Gastrocnemius medialis (tissue), 4 donors: ENCODE results near the gene LRRC15.

Experiments
- CTCF ChIP-seq, 5 experiments: fragments of 450-650 bp in 3 of 5; fragments of 200-600 bp in 2 of 5; sonication (generic) in 2 of 5; IDR thresholded peaks in 4 of 5; conservative IDR thresholded peaks in 1 of 5; 1 replicate in 4 of 5; 2 replicates in 1 of 5; pipeline ENCODE4 v1.5.1; 2016 to 2019; ENCODE audit warnings: antibody characterized with exemption in 5 of 5, mild to moderate bottlenecking in 3 of 5, moderate library complexity in 3 of 5
- POLR2A ChIP-seq, 2 donors: fragments of 450-650 bp; IDR thresholded peaks; one replicate each; pipeline ENCODE4 v1.6.1; 2017; ENCODE audit warnings: antibody characterized with exemption in 2 of 2, mild to moderate bottlenecking in 2 of 2, moderate library complexity in 2 of 2

GRCh38 chr3:194377708-194378107 lies 8.2 kb upstream of the LRRC15 start:
- no peak for TF ChIP-seq CTCF (IDR thresholded peaks at IDR 0.05 in 4 of 5, conservative IDR thresholded peaks at IDR 0.05 in 1 of 5)
- no peak for TF ChIP-seq POLR2A (IDR thresholded peaks at IDR 0.05)
